Measurements from ENCODE around the gene ANKFY1. TPM values are rescaled to one million over a fixed set of nuclear protein-coding genes. Genes with fewer than 3 reads are reported as not detected.
A peak's percentile ranks its signal among the peaks of the same experiment; 100 is the strongest.
"Not testable (repeated sequence)": the region's sequence is repeated elsewhere in the genome, so short reads cannot be mapped to it uniquely, and the experiment has no call there.

The ANKFY1 gene
- polyA plus RNA-seq, 1 experiment, result 43.5 TPM

- CTCF ChIA-PET, result interaction anchor here (0.8 to 3.7 kb wide), 4 partner anchors 15 to 210 kb away, joined by 3 to 30 read pairs (median 5); no protein-coding TSS in a partner anchor
- H3K27me3 ChIP-seq (ENCODE audit: control insufficient read depth, insufficient read depth, low read length), result no peaks in the 10 kb centered on the region
- peaks cover 10% of the 10 kb centered on the region for H3K36me3 ChIP-seq (ENCODE audit: control insufficient read depth, insufficient read depth, low read length)
- no peak for DNase-seq (ENCODE audit: low read depth)
- H3K4me3 ChIP-seq (ENCODE audit: low read depth, low read length), result no peak overlapping the region
- POLR2A ChIA-PET, result no interaction called here
- no peak for TF ChIP-seq CTCF (IDR thresholded peaks at IDR 0.05; ENCODE audit: insufficient read depth, low read depth, low read length)
Observed at GRCh38 chr17:4201226-4201625, 62.6 kb downstream of the ANKFY1 start.

GRCh38 chr17:4199818-4200402 is 63.9 kb downstream of the ANKFY1 start:
- ChIA-PET POLR2A (no interaction called here), CTCF (interaction anchor here (0.7 to 3.7 kb wide), 13 partner anchors 10 to 221 kb away, joined by 3 to 30 read pairs (median 4); no protein-coding TSS in a partner anchor)
- H3K36me3 ChIP-seq (ENCODE audit: control insufficient read depth, insufficient read depth, low read length), result peaks cover 6% of the 10 kb centered on the region

DNA sequence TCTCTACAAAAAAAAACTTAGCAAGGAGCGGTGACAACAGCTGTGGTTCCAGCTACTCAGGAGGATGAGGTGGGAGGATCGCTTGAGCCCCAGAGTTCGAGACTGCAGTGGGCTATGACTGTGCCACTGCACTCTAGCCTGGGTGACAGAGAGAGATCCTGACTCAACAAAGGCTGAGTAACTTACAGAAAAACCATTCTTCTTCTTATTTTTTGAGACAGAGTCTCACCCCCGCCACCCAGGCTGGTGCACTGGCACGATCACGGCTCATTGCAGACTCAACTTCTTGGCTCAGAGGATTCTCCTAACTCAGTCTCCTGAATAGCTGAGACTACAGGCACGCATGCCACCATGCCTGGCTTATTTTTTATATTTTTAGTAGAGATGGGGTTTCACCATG is 64.8 kb downstream of the ANKFY1 start:
- POLR2A ChIA-PET, result no interaction called here
- H3K36me3 ChIP-seq (ENCODE audit: control insufficient read depth, insufficient read depth, low read length), result peaks cover 7% of the 10 kb centered on the region
- CTCF ChIA-PET, result interaction anchor here (1.2 to 3.7 kb wide), 3 partner anchors 23 to 213 kb away, joined by 4 to 30 read pairs (median 6); no protein-coding TSS in a partner anchor
- no peak for TF ChIP-seq CTCF (IDR thresholded peaks at IDR 0.05; ENCODE audit: insufficient read depth, low read depth, low read length)
- no peak for DNase-seq (ENCODE audit: low read depth)
- no peak overlapping the region for H3K4me3 ChIP-seq (ENCODE audit: low read depth, low read length)
- no peaks in the 10 kb centered on the region for H3K27me3 ChIP-seq (ENCODE audit: control insufficient read depth, insufficient read depth, low read length)

More at GRCh38 chr17:4199818-4200402, 63.9 kb downstream of the ANKFY1 start:
- Histone ChIP-seq H3K27me3 (ENCODE audit: control insufficient read depth, insufficient read depth, low read length) (no peaks in the 10 kb centered on the region), H3K4me3 (ENCODE audit: low read depth, low read length) (no peak overlapping the region)
- DNase-seq (ENCODE audit: low read depth), result no peak
- peak; percentile 75 for TF ChIP-seq CTCF (IDR thresholded peaks at IDR 0.05; ENCODE audit: insufficient read depth, low read depth, low read length)

- ChIA-PET CTCF (interaction anchor here (1.3 kb wide), 1 partner anchor 11 kb away, joined by 4 read pairs; no protein-coding TSS in a partner anchor), POLR2A (no interaction called here)
- peaks cover 7% of the 10 kb centered on the region for H3K36me3 ChIP-seq (ENCODE audit: control insufficient read depth, insufficient read depth, low read length)
- no peak for TF ChIP-seq CTCF (IDR thresholded peaks at IDR 0.05; ENCODE audit: insufficient read depth, low read depth, low read length)
- no peak overlapping the region for H3K4me3 ChIP-seq (ENCODE audit: low read depth, low read length)
- H3K27me3 ChIP-seq (ENCODE audit: control insufficient read depth, insufficient read depth, low read length), result no peaks in the 10 kb centered on the region
- no peak for DNase-seq (ENCODE audit: low read depth)
Observed at GRCh38 chr17:4195306-4195705, 68.5 kb downstream of the ANKFY1 start.

DNA sequence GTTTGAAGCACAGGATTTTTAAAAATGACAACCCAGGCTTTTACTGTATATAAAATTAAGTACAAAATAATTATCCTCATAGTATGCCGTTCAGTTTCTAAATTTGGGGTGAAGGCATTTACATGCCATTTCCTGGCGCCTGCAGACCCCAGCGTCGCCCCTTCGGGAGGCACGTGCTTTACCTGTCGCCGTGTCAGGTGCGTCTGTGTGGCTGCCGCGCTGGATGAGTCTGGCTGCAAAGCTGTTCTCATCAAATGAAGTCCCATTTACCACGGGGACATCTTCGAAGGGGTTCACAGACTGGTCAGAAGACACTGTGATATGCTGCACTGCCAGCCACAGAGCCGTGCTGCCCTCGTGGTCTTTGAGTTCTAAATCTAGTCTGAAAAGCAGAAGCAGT is 69.0 kb downstream of the ANKFY1 start:
- DNase-seq (ENCODE audit: low read depth), result no peak
- POLR2A ChIA-PET, result no interaction called here
- Histone ChIP-seq H3K27me3 (ENCODE audit: control insufficient read depth, insufficient read depth, low read length) (no peaks in the 10 kb centered on the region), H3K4me3 (ENCODE audit: low read depth, low read length) (no peak overlapping the region), H3K36me3 (ENCODE audit: control insufficient read depth, insufficient read depth, low read length) (peaks cover 8% of the 10 kb centered on the region)
- CTCF ChIA-PET, result interaction anchor here (1.3 kb wide), 1 partner anchor 11 kb away, joined by 4 read pairs; no protein-coding TSS in a partner anchor
- TF ChIP-seq CTCF (IDR thresholded peaks at IDR 0.05; ENCODE audit: insufficient read depth, low read depth, low read length), result no peak

DNA sequence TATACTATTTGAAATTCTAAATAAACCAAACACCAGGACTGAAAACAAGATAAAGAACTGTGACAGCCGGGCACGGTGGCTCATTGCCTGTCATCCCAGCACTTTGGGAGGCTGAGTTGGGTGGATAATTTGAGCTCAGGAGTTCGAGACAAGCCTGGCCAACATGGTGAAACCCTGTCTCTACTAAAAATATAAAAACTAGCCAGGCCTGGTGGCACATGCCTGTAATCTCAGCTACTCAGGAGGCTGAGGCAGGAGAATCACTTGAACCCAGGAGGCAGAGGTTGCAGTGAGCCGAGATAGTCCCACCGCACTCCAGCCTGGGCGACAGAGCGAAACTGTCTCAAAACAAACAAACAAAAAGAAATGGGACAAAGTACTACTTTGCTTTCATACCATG is 73.0 kb downstream of the ANKFY1 start:
- H3K36me3 ChIP-seq (ENCODE audit: control insufficient read depth, insufficient read depth, low read length), result peaks cover 12% of the 10 kb centered on the region
- H3K4me3 ChIP-seq (ENCODE audit: low read depth, low read length); H3K27me3 ChIP-seq (ENCODE audit: control insufficient read depth, insufficient read depth, low read length); POLR2A ChIA-PET; DNase-seq (ENCODE audit: low read depth): not testable (repeated sequence)
- CTCF ChIA-PET, result interaction anchor here (0.7 kb wide), 1 partner anchor 329 kb away, joined by 3 read pairs; no protein-coding TSS in a partner anchor
